Globus pallidus (tissue), 1 donor: ENCODE data around the gene FOXD3.
"Not testable (repeated sequence)": the region's sequence is repeated elsewhere in the genome, so short reads cannot be mapped to it uniquely, and the experiment has no call there.

Experiments used
- DNase-seq: peaks from one replicate; pipeline ENCODE4 v3.0.0-alpha.2; 2015; ENCODE audit warnings: low spot score

FOXD3 gene

DNA sequence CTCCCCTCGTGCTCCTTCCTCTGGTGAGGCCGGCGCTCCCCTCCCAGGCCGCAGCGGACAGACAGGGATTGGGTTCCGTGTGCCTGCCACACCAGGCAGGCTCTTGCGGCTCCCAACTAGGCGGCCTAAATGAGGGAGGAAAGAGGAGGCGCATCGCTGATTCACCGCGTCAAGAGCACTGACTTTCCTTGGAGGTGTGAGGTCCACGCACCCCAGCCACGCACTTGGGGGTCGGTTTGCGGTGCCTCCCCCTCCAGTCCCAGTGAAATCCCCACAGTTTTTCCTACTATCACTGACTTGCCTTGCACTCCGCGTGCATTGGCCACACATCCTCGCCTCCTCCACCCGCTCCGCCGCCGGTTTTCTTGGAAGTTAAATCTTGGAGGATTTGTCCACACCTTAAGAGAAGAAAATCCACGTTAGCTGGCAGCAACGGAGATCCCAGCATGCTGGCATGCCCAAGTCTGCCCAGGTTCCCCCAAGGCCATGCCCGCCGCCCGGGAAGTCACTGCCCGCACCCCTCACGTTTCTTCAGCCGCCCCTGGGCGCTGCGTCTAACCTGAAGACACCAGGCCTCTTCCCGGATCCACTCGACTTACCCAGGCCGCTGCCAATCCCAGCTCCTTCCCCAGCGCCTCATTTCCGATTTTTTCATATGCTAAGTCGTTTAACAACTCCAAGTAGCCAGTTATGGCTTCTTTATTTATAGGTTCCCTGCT lies 1.1 kb upstream of the FOXD3 start:
- DNase-seq, result no peak

DNA sequence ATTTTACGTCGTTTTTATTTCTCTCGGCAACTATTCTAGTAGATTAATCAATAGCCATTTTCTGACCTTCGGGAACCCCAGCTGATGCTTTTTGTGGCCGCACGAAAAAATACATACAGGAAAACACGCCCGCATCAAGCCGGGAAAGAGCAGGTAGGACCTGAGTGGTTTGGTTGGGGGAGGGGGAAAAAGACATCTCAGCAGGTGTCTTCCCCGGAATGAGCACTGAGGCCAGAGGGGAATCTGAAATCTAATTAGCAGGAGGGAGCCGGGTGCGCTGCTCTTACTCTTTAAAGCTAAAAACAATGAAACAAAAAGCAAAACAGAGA lies 618 bp upstream of the FOXD3 start:
- no peak for DNase-seq

DNA sequence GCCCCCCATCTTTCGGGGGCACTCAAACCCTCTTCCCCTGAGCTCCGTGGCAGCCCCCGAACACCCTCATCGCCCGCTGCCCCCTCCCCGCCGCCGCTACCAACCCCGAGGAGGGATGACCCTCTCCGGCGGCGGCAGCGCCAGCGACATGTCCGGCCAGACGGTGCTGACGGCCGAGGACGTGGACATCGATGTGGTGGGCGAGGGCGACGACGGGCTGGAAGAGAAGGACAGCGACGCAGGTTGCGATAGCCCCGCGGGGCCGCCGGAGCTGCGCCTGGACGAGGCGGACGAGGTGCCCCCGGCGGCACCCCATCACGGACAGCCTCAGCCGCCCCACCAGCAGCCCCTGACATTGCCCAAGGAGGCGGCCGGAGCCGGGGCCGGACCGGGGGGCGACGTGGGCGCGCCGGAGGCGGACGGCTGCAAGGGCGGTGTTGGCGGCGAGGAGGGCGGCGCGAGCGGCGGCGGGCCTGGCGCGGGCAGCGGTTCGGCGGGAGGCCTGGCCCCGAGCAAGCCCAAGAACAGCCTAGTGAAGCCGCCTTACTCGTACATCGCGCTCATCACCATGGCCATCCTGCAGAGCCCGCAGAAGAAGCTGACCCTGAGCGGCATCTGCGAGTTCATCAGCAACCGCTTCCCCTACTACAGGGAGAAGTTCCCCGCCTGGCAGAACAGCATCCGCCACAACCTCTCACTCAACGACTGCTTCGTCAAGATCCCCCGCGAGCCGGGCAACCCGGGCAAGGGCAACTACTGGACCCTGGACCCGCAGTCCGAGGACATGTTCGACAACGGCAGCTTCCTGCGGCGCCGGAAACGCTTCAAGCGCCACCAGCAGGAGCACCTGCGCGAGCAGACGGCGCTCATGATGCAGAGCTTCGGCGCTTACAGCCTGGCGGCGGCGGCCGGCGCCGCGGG lies 837 bp downstream of the FOXD3 start:
- no peak for DNase-seq

- DNase-seq, result no peak
Observed at GRCh38 chr1:63323865-63324778, 1.8 kb downstream of the FOXD3 start.

DNA sequence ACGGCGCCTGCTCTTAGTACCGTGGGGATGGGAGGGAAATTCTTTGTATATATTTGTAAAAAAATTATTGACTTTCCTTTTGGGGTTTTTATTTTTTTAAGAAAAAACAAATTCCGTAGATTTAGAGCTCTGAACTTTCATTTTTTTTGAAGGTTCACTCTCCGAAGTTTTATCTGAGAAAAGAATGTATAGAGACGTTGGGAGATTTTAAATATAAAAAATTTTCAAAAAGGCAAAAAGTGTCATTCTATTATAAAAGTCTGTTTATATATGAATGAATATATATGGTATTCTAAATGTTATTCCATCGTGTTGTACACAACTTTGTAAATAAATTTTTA lies 2.4 kb downstream of the FOXD3 start:
- no peak for DNase-seq

DNA sequence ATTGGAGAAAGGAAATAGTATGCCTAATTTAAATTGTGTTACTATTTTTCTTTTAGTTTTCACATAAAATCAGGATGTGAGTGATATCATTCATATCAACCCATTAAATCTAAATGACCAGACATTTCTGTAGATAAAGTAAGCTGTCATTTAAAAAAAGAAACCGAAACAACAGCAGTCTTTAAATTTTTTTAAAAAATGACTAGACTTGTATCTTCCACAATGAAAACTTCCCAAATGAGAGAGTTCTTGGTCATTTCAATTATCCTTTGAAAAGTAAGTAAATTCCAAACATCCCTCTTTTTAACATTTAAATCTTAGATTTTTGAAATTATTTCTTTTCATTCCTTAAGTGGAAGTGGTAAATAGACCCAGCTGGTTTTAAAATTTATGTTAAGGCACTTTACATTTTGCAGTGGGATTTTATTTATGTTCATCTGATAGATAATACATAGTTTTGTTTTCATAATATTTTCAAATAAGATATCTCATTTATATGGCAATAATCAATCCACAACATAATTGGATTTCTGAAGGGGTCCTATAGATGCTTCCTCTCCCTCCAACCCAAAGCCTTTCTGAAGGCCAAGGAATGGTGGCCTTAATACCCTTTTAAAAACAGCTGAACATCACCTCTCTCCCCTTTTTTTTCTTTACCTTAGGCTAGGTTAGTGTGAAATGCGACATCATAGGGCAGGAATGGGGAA lies 3.1 kb downstream of the FOXD3 start:
- DNase-seq, result no peak

GRCh38 chr1:63326106-63326472 lies 3.7 kb downstream of the FOXD3 start:
- DNase-seq, result no peak

GRCh38 chr1:63326473-63327380 lies 4.4 kb downstream of the FOXD3 start:
- no peak for DNase-seq

DNA sequence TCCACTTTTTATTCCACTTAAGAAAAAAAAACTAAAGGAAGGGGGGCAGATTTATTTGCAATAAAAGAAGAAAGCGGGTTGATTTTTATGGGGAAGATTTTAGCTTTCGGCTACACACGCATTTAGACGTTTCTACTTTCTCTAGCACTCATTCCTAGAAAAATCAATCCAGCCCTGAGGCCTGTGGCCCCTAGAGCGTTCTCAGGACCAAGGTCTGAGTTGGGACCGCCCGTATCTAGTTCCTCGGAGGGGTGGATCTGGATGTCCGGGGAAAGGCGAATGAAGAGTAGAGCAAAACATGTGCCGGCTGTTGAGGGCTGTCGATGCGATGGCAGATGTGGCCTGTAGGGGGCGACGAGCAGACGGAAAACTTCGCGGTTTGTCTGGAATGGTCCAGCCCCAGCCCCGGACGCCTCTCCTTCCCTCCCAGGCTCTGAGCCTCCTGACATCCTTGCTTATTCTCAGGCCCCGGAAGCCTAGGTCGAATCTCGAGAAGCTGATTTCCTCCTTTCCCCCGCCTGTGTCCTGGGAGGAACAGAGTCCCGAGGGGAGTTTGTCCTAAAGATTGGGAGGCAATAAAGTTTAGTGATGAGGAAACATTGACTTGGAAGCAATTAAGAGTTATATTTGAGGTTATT lies 5.2 kb downstream of the FOXD3 start:
- no peak for DNase-seq

DNA sequence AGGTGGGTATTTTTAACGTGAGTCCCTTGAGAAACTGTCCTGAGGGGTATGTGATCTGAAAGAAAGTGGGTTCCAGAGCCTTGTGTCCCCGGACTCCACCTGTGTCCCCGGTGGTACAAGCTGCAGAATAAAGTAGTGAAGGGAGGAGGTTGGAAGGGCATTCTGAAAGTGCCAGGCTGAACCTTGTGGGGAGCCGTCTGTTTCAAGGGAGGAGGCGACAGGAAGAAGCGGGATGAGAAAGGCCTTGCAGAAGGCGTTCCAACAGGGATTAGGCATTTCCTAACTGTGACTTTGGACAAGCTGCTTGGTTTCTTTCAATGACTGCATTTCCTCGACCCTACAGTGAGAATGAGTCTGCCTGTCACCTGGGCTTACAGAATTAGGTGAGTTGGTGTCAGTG lies 5.8 kb downstream of the FOXD3 start:
- no peak for DNase-seq

DNA sequence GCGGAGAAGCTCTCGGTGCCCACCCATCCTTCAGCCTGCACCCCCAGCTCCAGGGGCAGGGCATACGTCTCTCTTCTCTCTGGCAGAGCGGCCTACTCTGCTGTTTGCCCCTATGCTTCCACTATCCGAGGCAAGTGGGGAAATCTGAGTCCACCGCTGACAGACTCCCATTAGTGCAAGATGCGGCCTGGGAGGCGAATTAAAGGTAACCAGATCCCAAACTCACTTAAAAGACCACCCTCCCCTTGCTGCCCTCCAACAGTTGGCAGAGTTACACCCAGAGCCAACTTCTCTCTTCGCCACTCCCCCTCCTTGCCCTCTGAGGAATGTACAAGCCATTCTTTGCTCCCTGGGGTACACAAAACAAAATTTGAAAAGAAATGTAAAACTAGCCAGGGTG lies 6.4 kb downstream of the FOXD3 start:
- no peak for DNase-seq

GRCh38 chr1:63329621-63330330 lies 7.4 kb downstream of the FOXD3 start:
- DNase-seq, result no peak

DNA sequence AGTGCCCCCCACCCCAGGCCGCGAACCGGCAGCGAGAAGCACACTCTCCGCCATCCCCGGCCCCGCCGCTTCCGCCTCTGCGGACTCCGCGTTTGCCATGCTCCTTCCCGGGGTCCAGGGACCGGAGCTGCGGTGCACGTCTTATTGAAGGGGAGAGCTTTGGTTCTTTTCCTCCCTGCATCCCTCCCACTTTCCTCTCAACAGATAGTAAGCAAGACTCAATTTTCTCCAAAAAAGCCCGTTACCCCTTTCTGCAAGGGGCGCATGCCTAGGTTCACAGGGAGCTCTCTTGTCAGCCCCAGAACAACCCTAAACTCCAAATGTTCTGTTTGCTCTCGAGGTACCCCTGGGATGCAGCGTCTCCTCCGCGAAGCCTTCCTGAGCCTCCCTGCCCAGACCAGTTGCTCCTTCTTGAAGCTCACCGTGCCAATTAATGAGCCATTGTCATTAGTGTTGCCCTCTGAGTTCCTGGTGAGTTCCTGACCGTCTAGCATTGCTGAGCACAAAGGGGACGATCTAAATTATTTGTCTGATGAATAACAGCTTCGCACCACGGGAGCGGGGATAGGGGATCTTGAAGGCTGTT lies 8.1 kb downstream of the FOXD3 start:
- DNase-seq, result no peak

DNA sequence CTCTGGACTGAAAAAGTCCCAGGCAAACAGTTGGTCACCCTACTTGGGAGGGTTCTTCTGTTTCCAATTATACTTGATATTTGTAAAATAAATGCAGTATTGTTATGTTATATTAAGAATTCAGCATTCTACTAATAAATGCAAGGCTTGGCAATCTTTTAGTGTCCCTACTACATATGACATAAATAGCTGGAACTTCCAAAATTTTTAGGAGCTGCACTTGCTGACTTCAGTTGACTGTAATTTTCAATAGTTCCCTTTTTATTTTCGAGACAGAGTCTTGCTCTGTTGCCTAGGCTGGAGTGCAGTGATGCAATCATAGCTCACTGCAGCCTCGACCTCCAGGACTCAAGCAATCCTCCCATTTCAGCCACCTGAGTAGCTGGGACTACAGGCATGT lies 20.0 kb downstream of the FOXD3 start:
- no peak for DNase-seq

DNA sequence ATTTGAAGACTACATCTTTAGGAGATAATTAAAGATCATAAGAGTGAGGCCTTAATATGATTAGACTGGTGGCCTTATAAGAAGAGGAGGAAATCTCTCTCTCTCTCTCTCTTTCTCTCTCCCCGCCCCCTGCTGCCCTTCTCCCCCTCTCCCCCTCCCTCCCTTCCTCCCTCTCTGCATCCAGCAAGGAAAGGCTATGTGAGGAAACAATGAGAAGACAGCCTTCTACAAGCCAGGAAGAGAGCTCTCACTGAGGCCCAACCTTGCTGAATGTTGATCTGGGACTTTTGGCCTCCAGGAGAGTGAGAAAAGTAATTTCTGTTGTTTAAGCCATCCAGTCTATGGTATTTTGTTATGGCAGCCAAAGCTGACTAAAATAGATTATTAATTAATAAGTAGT lies 21.6 kb downstream of the FOXD3 start:
- DNase-seq, result no peak

GRCh38 chr1:63350320-63350719 lies 28.0 kb downstream of the FOXD3 start:
- no peak for DNase-seq

DNA sequence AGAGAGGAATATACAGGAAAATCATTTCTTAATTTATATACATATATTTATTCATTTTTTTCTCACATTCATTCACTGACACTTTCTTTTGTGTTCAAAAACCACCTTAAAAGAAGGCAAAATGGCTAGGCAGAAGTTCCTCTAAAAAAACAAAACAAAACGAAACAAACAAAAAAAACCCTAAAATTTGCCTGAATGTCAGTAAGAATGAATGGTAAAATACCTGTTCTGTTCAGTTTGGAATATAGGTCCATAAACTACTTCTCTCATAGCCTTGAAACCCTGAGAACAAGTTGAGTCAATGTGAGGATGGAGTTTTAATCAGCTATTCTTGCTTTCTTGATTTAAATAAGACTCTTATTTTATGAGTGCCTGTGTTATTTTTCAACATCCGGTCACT lies 30.4 kb downstream of the FOXD3 start:
- no peak for DNase-seq

- not testable (repeated sequence) for DNase-seq
Observed at GRCh38 chr1:63356234-63356633, 33.9 kb downstream of the FOXD3 start.

GRCh38 chr1:63359561-63359960 lies 37.2 kb downstream of the FOXD3 start:
- DNase-seq, result no peak
